Smooth muscle cell (in vitro differentiated cells): ENCODE data around the gene WIPF2. TPM values are rescaled to one million over a fixed set of nuclear protein-coding genes. Genes with fewer than 3 reads are reported as not detected.

ENCODE experiments used
- DNase-seq: peaks from one replicate; lab custom pipeline; 2025; ENCODE audit not compliant: unreplicated experiment; lab: John Stamatoyannopoulos, UW
- H2AFZ ChIP-seq: fragments of 200-600 bp; sonication (generic); 2 replicates; pipeline ENCODE4 v1.6.0; 2016; ENCODE audit warnings: antibody characterized with exemption, low read depth, mild to moderate bottlenecking
- H3F3A ChIP-seq: fragments of 200-600 bp; sonication (generic); 2 replicates; pipeline ENCODE4 v1.6.0; 2017; ENCODE audit warnings: antibody characterized with exemption, low read depth
- H3K27ac ChIP-seq: fragments of 200-600 bp; sonication (generic); 2 replicates; pipeline ENCODE4 v1.5.1; 2016; ENCODE audit warnings: low read depth, mild to moderate bottlenecking
- H3K27me3 ChIP-seq: fragments of 200-600 bp; sonication (generic); 2 replicates; pipeline ENCODE4 v1.6.1; 2016; ENCODE audit warnings: low read depth, mild to moderate bottlenecking
- H3K36me3 ChIP-seq: fragments of 200-600 bp; sonication (generic); 2 replicates; pipeline ENCODE4 v1.5.1; 2016; ENCODE audit warnings: low read depth
- H3K4me1 ChIP-seq: fragments of 200-600 bp; sonication (generic); 2 replicates; pipeline ENCODE4 v1.5.1; 2016; ENCODE audit warnings: low read depth
- H3K4me2 ChIP-seq: fragments of 200-600 bp; sonication (generic); 2 replicates; pipeline ENCODE4 v1.6.0; 2016; ENCODE audit warnings: mild to moderate bottlenecking
- H3K4me3 ChIP-seq: fragments of 200-600 bp; sonication (generic); 2 replicates; pipeline ENCODE4 v1.5.1; 2016; ENCODE audit warnings: mild to moderate bottlenecking
- H3K79me2 ChIP-seq: fragments of 200-600 bp; sonication (generic); 2 replicates; pipeline ENCODE4 v1.6.0; 2016; ENCODE audit warnings: low read depth, mild to moderate bottlenecking
- H3K9ac ChIP-seq: fragments of 200-600 bp; sonication (generic); 2 replicates; pipeline ENCODE4 v1.6.0; 2016; ENCODE audit warnings: low read depth
- H3K9me3 ChIP-seq: fragments of 200-600 bp; sonication (generic); replicated peaks from 2 replicates; pipeline ENCODE4 v1.5.1; 2016; ENCODE audit warnings: low read depth
- H4K20me1 ChIP-seq: fragments of 200-600 bp; sonication (generic); 2 replicates; pipeline ENCODE4 v1.6.0; 2016; ENCODE audit warnings: low read depth
- CTCF ChIP-seq: fragments of 200-600 bp; sonication (generic); IDR thresholded peaks from 2 replicates; pipeline ENCODE4 v1.5.1; 2017; ENCODE audit warnings: borderline replicate concordance, mild to moderate bottlenecking, antibody characterized with exemption; ENCODE audit not compliant: insufficient read depth, poor library complexity, severe bottlenecking
- WGBS: methylation state at CpG from one replicate; pipeline ENCODE4 v1.1.7; 2016; ENCODE audit warnings: low lambda C conversion rate; 5-methylcytosine and 5-hydroxymethylcytosine counted together
- polyA plus RNA-seq: library from polyadenylated mRNA; unstranded; fragments of >200 nt; fragmentation: Nextera tagmentation; extraction: Ambion mirVana; gene quantifications from 2 replicates; pipeline ENCODE4 v1.2.1, GENCODE V29; 2016
- total RNA-seq: library from RNA; depleted of rRNA; stranded (reverse); fragments of >200 nt; gene quantifications from 2 replicates; pipeline ENCODE4 v1.2.3, GENCODE V29; 2014

WIPF2 gene
- total and polyA plus RNA-seq, 2 experiments from 2014 or later = 6.7 to 13.9 TPM

GRCh38 chr17:40188694-40189093 lies 30.4 kb upstream of the WIPF2 start:
- no peak overlapping the region for H3K9ac ChIP-seq
- no peak overlapping the region for H3K4me3 ChIP-seq
- no peak overlapping the region for H2AFZ ChIP-seq
- 95% methylated on average over 6 of the region's 6 CpGs for WGBS
- H3K79me2 ChIP-seq = no peaks in the 10 kb centered on the region
- peaks cover 5% of the 10 kb centered on the region for H3K4me1 ChIP-seq
- H3K9me3 ChIP-seq = no peaks in the 10 kb centered on the region
- no peaks in the 10 kb centered on the region for H4K20me1 ChIP-seq
- TF ChIP-seq CTCF = no peak
- no peak overlapping the region for H3K27ac ChIP-seq
- H3K27me3 ChIP-seq = no peaks in the 10 kb centered on the region
- H3K36me3 ChIP-seq = no peaks in the 10 kb centered on the region
- no peak overlapping the region for H3K4me2 ChIP-seq
- H3F3A ChIP-seq = peaks cover 4% of the 10 kb centered on the region
- DNase-seq = no peak

GRCh38 chr17:40190197-40191021 lies 28.7 kb upstream of the WIPF2 start:
- no peak overlapping the region for H3K27ac ChIP-seq
- no peak for DNase-seq
- H3K9me3 ChIP-seq = no peaks in the 10 kb centered on the region
- H3K4me3 ChIP-seq = peak overlapping the region; percentile 70
- H3K79me2 ChIP-seq = no peaks in the 10 kb centered on the region
- H3K4me1 ChIP-seq = peaks cover 5% of the 10 kb centered on the region
- peaks cover 4% of the 10 kb centered on the region for H3F3A ChIP-seq
- no peaks in the 10 kb centered on the region for H4K20me1 ChIP-seq
- WGBS = 54% methylated on average over 15 of the region's 15 CpGs
- H3K9ac ChIP-seq = no peak overlapping the region
- H3K4me2 ChIP-seq = peak overlapping the region; percentile 87
- no peak overlapping the region for H2AFZ ChIP-seq
- peak; percentile 38 for TF ChIP-seq CTCF
- H3K27me3 ChIP-seq = no peaks in the 10 kb centered on the region
- H3K36me3 ChIP-seq = no peaks in the 10 kb centered on the region

GRCh38 chr17:40191237-40192208 lies 27.6 kb upstream of the WIPF2 start:
- H3K4me1 ChIP-seq = peaks cover 5% of the 10 kb centered on the region
- TF ChIP-seq CTCF = peak; percentile 74
- H3K36me3 ChIP-seq = no peaks in the 10 kb centered on the region
- peaks cover 4% of the 10 kb centered on the region for H3F3A ChIP-seq
- no peak overlapping the region for H3K9ac ChIP-seq
- no peaks in the 10 kb centered on the region for H4K20me1 ChIP-seq
- WGBS = 2% methylated on average over 42 of the region's 60 CpGs
- H3K27ac ChIP-seq = no peak overlapping the region
- peak; percentile 66 for DNase-seq
- peak overlapping the region; percentile 70 for H3K4me3 ChIP-seq
- H3K9me3 ChIP-seq = no peaks in the 10 kb centered on the region
- H3K79me2 ChIP-seq = no peaks in the 10 kb centered on the region
- H3K27me3 ChIP-seq = no peaks in the 10 kb centered on the region
- peak overlapping the region; percentile 87 for H3K4me2 ChIP-seq
- H2AFZ ChIP-seq = peak overlapping the region; percentile 81
